ENCODE measurements around the gene DNASE1L3. TPM values are rescaled to one million over a fixed set of nuclear protein-coding genes. Genes with fewer than 3 reads are reported as not detected.

The DNASE1L3 gene
- total and polyA plus RNA-seq, 2 experiments from 2014 or later, result not detected

GRCh38 chr3:58154626-58155449, 55.9 kb downstream of the DNASE1L3 start:
- TF ChIP-seq, protein P1, sequence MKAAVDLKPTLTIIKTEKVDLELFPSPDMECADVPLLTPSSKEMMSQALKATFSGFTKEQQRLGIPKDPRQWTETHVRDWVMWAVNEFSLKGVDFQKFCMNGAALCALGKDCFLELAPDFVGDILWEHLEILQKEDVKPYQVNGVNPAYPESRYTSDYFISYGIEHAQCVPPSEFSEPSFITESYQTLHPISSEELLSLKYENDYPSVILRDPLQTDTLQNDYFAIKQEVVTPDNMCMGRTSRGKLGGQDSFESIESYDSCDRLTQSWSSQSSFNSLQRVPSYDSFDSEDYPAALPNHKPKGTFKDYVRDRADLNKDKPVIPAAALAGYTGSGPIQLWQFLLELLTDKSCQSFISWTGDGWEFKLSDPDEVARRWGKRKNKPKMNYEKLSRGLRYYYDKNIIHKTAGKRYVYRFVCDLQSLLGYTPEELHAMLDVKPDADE (IDR thresholded peaks at IDR 0.05), result no peak
- TF ChIP-seq CREB1 (CRISPR knock-in tag; IDR thresholded peaks at IDR 0.05; ENCODE audit: low read depth) (no peak), REST (IDR thresholded peaks at IDR 0.05; ENCODE audit: unreplicated experiment) (no peak)
- no peak for ATAC-seq
- no peaks in the 10 kb centered on the region for H3K79me2 ChIP-seq (replicated peaks; ENCODE audit: insufficient read depth)

DNA sequence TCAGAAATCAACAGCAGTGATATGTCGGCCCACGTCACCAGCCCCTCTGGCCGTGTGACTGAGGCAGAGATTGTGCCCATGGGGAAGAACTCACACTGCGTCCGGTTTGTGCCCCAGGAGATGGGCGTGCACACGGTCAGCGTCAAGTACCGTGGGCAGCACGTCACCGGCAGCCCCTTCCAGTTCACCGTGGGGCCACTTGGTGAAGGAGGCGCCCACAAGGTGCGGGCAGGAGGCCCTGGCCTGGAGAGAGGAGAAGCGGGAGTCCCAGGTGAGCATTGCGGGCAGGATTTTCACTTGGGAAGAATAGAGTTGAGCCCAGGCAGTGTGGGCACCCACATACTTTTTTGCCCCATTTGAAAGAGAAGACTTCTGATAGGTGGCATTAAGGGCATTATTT, 57.4 kb downstream of the DNASE1L3 start:
- H3K27me3 Mint-ChIP-seq (ENCODE audit: insufficient read depth, low read depth, poor library complexity), result peaks cover 4% of the 10 kb centered on the region
- Histone ChIP-seq H3K27me3 (ENCODE audit: insufficient read depth) (no peaks in the 10 kb centered on the region), H3K79me2 (replicated peaks; ENCODE audit: insufficient read depth) (no peaks in the 10 kb centered on the region), H4K20me1 (replicated peaks; ENCODE audit: insufficient read depth) (peaks cover 4% of the 10 kb centered on the region), H3K36me3 (ENCODE audit: insufficient read depth) (peaks cover 60% of the 10 kb centered on the region), H3K4me3 (no peak overlapping the region), H2AFZ (no peak overlapping the region), H3K4me2 (no peak overlapping the region), H3F3A (replicated peaks; ENCODE audit: low read depth) (no peaks in the 10 kb centered on the region), H3K27ac (ENCODE audit: low read depth) (no peak overlapping the region), H3K4me1 (ENCODE audit: insufficient read depth) (no peaks in the 10 kb centered on the region), H3K9me2 (ENCODE audit: insufficient read depth) (no peaks in the 10 kb centered on the region)
- peaks cover 48% of the 10 kb centered on the region for H3K36me3 Mint-ChIP-seq (ENCODE audit: low read depth)
- H3K4me3 Mint-ChIP-seq, result no peak overlapping the region
- H3K4me1 Mint-ChIP-seq, result no peaks in the 10 kb centered on the region
- ATAC-seq, result no peak
- no peak for DNase-seq (ENCODE audit: low spot score)
- H3K9me3 Mint-ChIP-seq, result no peaks in the 10 kb centered on the region
- H3K27ac Mint-ChIP-seq, result no peak overlapping the region
- TF ChIP-seq ZNF331 (CRISPR knock-in tag; IDR thresholded peaks at IDR 0.05; ENCODE audit: low read depth) (no peak), STAT1 (IDR thresholded peaks at IDR 0.05; ENCODE audit: unreplicated experiment) (no peak), ZNF114 (CRISPR knock-in tag; IDR thresholded peaks at IDR 0.05) (no peak), EZH2 (IDR thresholded peaks at IDR 0.05; ENCODE audit: low read depth, unreplicated experiment) (no peak), POLR2AphosphoS5 (IDR thresholded peaks at IDR 0.05; ENCODE audit: low read depth) (no peak), EZH2phosphoT487 (IDR thresholded peaks at IDR 0.05; ENCODE audit: unreplicated experiment) (no peak), CREB1 (CRISPR knock-in tag; IDR thresholded peaks at IDR 0.05; ENCODE audit: low read depth) (no peak), JUNB (IDR thresholded peaks at IDR 0.05; ENCODE audit: unreplicated experiment) (no peak), NANOG (IDR thresholded peaks at IDR 0.05; ENCODE audit: borderline replicate concordance) (no peak), REST (IDR thresholded peaks at IDR 0.05; ENCODE audit: unreplicated experiment) (no peak)
- TF ChIP-seq, protein P1 (IDR thresholded peaks at IDR 0.05), result no peak
- TF ChIP-seq, protein P2, sequence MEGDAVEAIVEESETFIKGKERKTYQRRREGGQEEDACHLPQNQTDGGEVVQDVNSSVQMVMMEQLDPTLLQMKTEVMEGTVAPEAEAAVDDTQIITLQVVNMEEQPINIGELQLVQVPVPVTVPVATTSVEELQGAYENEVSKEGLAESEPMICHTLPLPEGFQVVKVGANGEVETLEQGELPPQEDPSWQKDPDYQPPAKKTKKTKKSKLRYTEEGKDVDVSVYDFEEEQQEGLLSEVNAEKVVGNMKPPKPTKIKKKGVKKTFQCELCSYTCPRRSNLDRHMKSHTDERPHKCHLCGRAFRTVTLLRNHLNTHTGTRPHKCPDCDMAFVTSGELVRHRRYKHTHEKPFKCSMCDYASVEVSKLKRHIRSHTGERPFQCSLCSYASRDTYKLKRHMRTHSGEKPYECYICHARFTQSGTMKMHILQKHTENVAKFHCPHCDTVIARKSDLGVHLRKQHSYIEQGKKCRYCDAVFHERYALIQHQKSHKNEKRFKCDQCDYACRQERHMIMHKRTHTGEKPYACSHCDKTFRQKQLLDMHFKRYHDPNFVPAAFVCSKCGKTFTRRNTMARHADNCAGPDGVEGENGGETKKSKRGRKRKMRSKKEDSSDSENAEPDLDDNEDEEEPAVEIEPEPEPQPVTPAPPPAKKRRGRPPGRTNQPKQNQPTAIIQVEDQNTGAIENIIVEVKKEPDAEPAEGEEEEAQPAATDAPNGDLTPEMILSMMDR (conservative IDR thresholded peaks at IDR 0.05; ENCODE audit: low read depth in 2 of 2), result no peak

More at GRCh38 chr3:58154626-58155449, 55.9 kb downstream of the DNASE1L3 start:
- no peak for DNase-seq (ENCODE audit: low spot score)
- Mint-ChIP-seq H3K27me3 (ENCODE audit: insufficient read depth, low read depth, poor library complexity) (peaks cover 4% of the 10 kb centered on the region), H3K4me1 (no peaks in the 10 kb centered on the region), H3K27ac (no peak overlapping the region), H3K9me3 (no peaks in the 10 kb centered on the region), H3K36me3 (ENCODE audit: low read depth) (peaks cover 40% of the 10 kb centered on the region), H3K4me3 (no peak overlapping the region)
- H3K4me3 ChIP-seq, result no peak overlapping the region
- no peak overlapping the region for H2AFZ ChIP-seq
- peaks cover 4% of the 10 kb centered on the region for H4K20me1 ChIP-seq (replicated peaks; ENCODE audit: insufficient read depth)
- no peaks in the 10 kb centered on the region for H3F3A ChIP-seq (replicated peaks; ENCODE audit: low read depth)
- H3K9me2 ChIP-seq (ENCODE audit: insufficient read depth), result no peaks in the 10 kb centered on the region
- peaks cover 62% of the 10 kb centered on the region for H3K36me3 ChIP-seq (ENCODE audit: insufficient read depth)
- H3K27me3 ChIP-seq (ENCODE audit: insufficient read depth), result no peaks in the 10 kb centered on the region
- no peak overlapping the region for H3K27ac ChIP-seq (ENCODE audit: low read depth)
- no peaks in the 10 kb centered on the region for H3K4me1 ChIP-seq (ENCODE audit: insufficient read depth)
- no peak overlapping the region for H3K4me2 ChIP-seq

Data from GM23338 (cell line).